ENCODE measurements around the gene TSPAN7. TPM values are rescaled to one million over a fixed set of nuclear protein-coding genes. Genes with fewer than 3 reads are reported as not detected.

Gene TSPAN7
- total RNA-seq, 2 donors from 2014 or later = 8.6 to 18.8 TPM

- ATAC-seq (no peak), DNase-seq (no peak)
- 87% methylated on average over 3 of the region's 3 CpGs; no CpG with 5 or more reads in 1 of the 2 donors for WGBS, 2 donors
Observed at GRCh38 chrX:38672646-38673045, 111.3 kb downstream of the TSPAN7 start.

GRCh38 chrX:38675856-38676255, 114.5 kb downstream of the TSPAN7 start:
- TF ChIP-seq, protein P1, sequence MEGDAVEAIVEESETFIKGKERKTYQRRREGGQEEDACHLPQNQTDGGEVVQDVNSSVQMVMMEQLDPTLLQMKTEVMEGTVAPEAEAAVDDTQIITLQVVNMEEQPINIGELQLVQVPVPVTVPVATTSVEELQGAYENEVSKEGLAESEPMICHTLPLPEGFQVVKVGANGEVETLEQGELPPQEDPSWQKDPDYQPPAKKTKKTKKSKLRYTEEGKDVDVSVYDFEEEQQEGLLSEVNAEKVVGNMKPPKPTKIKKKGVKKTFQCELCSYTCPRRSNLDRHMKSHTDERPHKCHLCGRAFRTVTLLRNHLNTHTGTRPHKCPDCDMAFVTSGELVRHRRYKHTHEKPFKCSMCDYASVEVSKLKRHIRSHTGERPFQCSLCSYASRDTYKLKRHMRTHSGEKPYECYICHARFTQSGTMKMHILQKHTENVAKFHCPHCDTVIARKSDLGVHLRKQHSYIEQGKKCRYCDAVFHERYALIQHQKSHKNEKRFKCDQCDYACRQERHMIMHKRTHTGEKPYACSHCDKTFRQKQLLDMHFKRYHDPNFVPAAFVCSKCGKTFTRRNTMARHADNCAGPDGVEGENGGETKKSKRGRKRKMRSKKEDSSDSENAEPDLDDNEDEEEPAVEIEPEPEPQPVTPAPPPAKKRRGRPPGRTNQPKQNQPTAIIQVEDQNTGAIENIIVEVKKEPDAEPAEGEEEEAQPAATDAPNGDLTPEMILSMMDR (IDR thresholded peaks at IDR 0.05) = no peak
- TF ChIP-seq POLR2A (IDR thresholded peaks at IDR 0.05) = no peak
- H3K4me3 ChIP-seq = no peak overlapping the region
- DNase-seq (no peak), ATAC-seq (no peak)
- WGBS, 2 donors = 93% methylated on average over 3 of the region's 3 CpGs
- no peaks in the 10 kb centered on the region for H3K27me3 ChIP-seq
- no peak overlapping the region for H3K27ac ChIP-seq
- H3K4me1 ChIP-seq = no peaks in the 10 kb centered on the region
- intact Hi-C loops (cut with DNase I) = no loop called here
- H3K9me3 ChIP-seq = no peaks in the 10 kb centered on the region
- no peaks in the 10 kb centered on the region for H3K36me3 ChIP-seq (replicated peaks in 1 of 2; ENCODE audit: insufficient read depth in 1 of 2, low read depth in 2 of 2)

More at GRCh38 chrX:38672646-38673045, 111.3 kb downstream of the TSPAN7 start:
- TF ChIP-seq POLR2A (IDR thresholded peaks at IDR 0.05) = no peak
- TF ChIP-seq, protein P1 (IDR thresholded peaks at IDR 0.05) = no peak
- Histone ChIP-seq H3K27ac (no peak overlapping the region), H3K27me3 (no peaks in the 10 kb centered on the region), H3K36me3 (replicated peaks in 1 of 2; ENCODE audit: insufficient read depth in 1 of 2, low read depth in 2 of 2) (no peaks in the 10 kb centered on the region), H3K4me3 (no peak overlapping the region), H3K4me1 (no peaks in the 10 kb centered on the region), H3K9me3 (no peaks in the 10 kb centered on the region)
- intact Hi-C loops (cut with DNase I) = no loop called here

GRCh38 chrX:38678183-38678582, 116.8 kb downstream of the TSPAN7 start:
- no peak overlapping the region for H3K4me3 ChIP-seq
- WGBS, 2 donors = 64 to 70% methylated on average over 4 of the region's 4 CpGs
- H3K4me1 ChIP-seq = no peaks in the 10 kb centered on the region
- intact Hi-C loops (cut with DNase I) = no loop called here
- no peaks in the 10 kb centered on the region for H3K27me3 ChIP-seq
- TF ChIP-seq, protein P1 (IDR thresholded peaks at IDR 0.05) = no peak
- TF ChIP-seq POLR2A (IDR thresholded peaks at IDR 0.05) = no peak
- no peak overlapping the region for H3K27ac ChIP-seq
- ATAC-seq = no peak
- no peak for DNase-seq
- H3K36me3 ChIP-seq (replicated peaks in 1 of 2; ENCODE audit: insufficient read depth in 1 of 2, low read depth in 2 of 2) = no peaks in the 10 kb centered on the region
- H3K9me3 ChIP-seq = no peaks in the 10 kb centered on the region

GRCh38 chrX:38678821-38679220, 117.5 kb downstream of the TSPAN7 start:
- intact Hi-C loops (cut with DNase I) = no loop called here
- Histone ChIP-seq H3K9me3 (no peaks in the 10 kb centered on the region), H3K36me3 (replicated peaks in 1 of 2; ENCODE audit: insufficient read depth in 1 of 2, low read depth in 2 of 2) (no peaks in the 10 kb centered on the region), H3K27me3 (no peaks in the 10 kb centered on the region), H3K27ac (no peak overlapping the region), H3K4me3 (no peak overlapping the region), H3K4me1 (no peaks in the 10 kb centered on the region)
- WGBS, 2 donors = 77 to 87% methylated on average over 2 of the region's 2 CpGs
- no peak for DNase-seq
- no peak for ATAC-seq
- no peak for TF ChIP-seq POLR2A (IDR thresholded peaks at IDR 0.05)
- TF ChIP-seq, protein P1 (IDR thresholded peaks at IDR 0.05) = no peak

- Histone ChIP-seq H3K4me3 (no peak overlapping the region), H3K27ac (no peak overlapping the region), H3K27me3 (no peaks in the 10 kb centered on the region), H3K4me1 (no peaks in the 10 kb centered on the region), H3K36me3 (replicated peaks in 1 of 2; ENCODE audit: insufficient read depth in 1 of 2, low read depth in 2 of 2) (no peaks in the 10 kb centered on the region), H3K9me3 (no peaks in the 10 kb centered on the region)
- TF ChIP-seq POLR2A (IDR thresholded peaks at IDR 0.05) = no peak
- TF ChIP-seq, protein P1 (IDR thresholded peaks at IDR 0.05) = no peak
- ATAC-seq (no peak), DNase-seq (no peak)
- intact Hi-C loops (cut with DNase I) = no loop called here
- 60 to 92% methylated on average over 2 of the region's 2 CpGs for WGBS, 2 donors
Observed at GRCh38 chrX:38679695-38680094, 118.4 kb downstream of the TSPAN7 start.
